Measurements from ENCODE around the gene KCNA3.

The KCNA3 gene

GRCh38 chr1:110657351-110657750 is 17.4 kb downstream of the KCNA3 start:
- Histone ChIP-seq H3K27me3 (ENCODE audit: control insufficient read depth, insufficient read depth, low read length) (no peaks in the 10 kb centered on the region), H3K4me3 (ENCODE audit: low read length) (no peak overlapping the region), H3K9ac (ENCODE audit: low read length) (no peak overlapping the region), H3K36me3 (ENCODE audit: control insufficient read depth, low read depth, low read length) (no peaks in the 10 kb centered on the region), H3K9me3 (ENCODE audit: control insufficient read depth, low read depth, low read length) (no peaks in the 10 kb centered on the region), H3K27ac (ENCODE audit: low read length) (no peak overlapping the region), H3K4me1 (ENCODE audit: control insufficient read depth, low read depth, low read length) (no peaks in the 10 kb centered on the region)

DNA sequence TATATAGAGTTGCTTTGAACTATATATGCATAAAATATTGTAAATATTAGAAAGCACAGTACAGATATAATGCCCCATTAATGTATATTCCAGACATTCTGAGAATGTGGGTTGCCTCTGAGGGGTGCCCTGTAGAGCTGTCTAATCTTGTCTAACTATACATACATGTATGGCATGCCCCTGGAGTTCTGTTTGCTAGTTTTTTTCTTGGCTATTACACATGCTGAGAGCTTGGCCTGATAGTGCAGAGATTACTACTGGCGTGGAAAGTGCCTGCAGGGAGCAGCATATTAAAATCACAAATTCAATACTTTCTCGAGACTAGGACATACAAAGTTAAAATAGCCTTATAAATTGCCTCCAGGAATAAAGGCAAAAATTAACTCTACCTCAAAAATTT is 24.1 kb downstream of the KCNA3 start:
- no peaks in the 10 kb centered on the region for H3K36me3 ChIP-seq (ENCODE audit: control insufficient read depth, low read depth, low read length)
- no peak overlapping the region for H3K4me3 ChIP-seq (ENCODE audit: low read length)
- no peaks in the 10 kb centered on the region for H3K27me3 ChIP-seq (ENCODE audit: control insufficient read depth, insufficient read depth, low read length)
- H3K27ac ChIP-seq (ENCODE audit: low read length), result no peak overlapping the region
- no peaks in the 10 kb centered on the region for H3K9me3 ChIP-seq (ENCODE audit: control insufficient read depth, low read depth, low read length)
- no peak overlapping the region for H3K9ac ChIP-seq (ENCODE audit: low read length)
- no peaks in the 10 kb centered on the region for H3K4me1 ChIP-seq (ENCODE audit: control insufficient read depth, low read depth, low read length)

DNA sequence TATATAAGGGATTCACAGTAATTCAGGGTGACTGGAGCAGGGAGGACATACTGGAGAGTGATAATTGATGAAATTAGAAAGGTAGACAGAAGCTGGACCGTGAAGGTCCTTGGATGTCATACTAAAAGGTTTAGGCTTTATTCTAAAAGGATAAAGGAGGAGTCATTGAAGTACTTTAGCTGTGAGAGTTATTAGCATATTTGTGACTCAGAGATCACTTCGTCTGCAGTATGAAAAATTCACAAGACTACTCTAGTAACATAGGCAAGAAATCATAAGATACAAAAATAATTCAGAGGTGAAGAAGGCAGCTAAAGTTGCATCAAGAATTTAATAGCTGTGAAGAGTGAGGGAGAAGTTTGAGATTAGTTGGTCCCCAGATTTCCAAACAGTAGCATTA is 26.3 kb downstream of the KCNA3 start:
- Histone ChIP-seq H3K9ac (ENCODE audit: low read length) (no peak overlapping the region), H3K4me1 (ENCODE audit: control insufficient read depth, low read depth, low read length) (no peaks in the 10 kb centered on the region), H3K4me3 (ENCODE audit: low read length) (no peak overlapping the region), H3K36me3 (ENCODE audit: control insufficient read depth, low read depth, low read length) (no peaks in the 10 kb centered on the region), H3K27ac (ENCODE audit: low read length) (no peak overlapping the region), H3K9me3 (ENCODE audit: control insufficient read depth, low read depth, low read length) (no peaks in the 10 kb centered on the region), H3K27me3 (ENCODE audit: control insufficient read depth, insufficient read depth, low read length) (no peaks in the 10 kb centered on the region)

DNA sequence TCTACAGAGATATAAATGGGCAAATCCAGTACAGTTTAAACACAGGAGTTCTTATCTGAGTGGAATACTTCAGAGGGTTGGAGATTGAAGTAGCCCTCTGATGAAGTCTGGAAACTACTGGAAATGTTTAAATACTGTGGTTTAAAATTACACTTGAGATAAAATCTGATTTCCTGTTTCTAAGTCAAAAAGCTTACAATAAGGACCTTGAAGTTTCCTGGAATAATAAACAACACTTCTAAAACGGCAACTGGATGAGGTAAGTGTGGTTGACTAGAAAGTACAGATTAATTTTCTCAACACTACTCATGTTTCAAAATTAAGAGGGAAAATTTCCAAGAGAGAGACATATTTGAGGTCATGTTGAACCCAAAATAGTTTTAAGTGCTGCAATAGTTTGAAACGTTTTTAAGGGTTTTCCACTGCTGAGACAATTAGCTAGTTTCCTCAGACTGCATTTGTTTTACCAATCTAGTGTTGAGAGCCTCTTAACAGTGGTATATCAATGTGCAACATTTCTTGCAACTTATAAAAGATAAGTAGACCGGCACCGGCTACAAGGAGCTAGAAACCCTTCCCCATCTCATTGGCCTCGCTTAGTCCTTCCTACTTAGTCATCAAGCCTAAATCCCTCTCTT is 27.4 kb downstream of the KCNA3 start:
- H3K9ac ChIP-seq (ENCODE audit: low read length), result no peak overlapping the region
- H3K27ac ChIP-seq (ENCODE audit: low read length), result no peak overlapping the region
- no peaks in the 10 kb centered on the region for H3K4me1 ChIP-seq (ENCODE audit: control insufficient read depth, low read depth, low read length)
- H3K4me3 ChIP-seq (ENCODE audit: low read length), result no peak overlapping the region
- H3K27me3 ChIP-seq (ENCODE audit: control insufficient read depth, insufficient read depth, low read length), result no peaks in the 10 kb centered on the region
- H3K9me3 ChIP-seq (ENCODE audit: control insufficient read depth, low read depth, low read length), result no peaks in the 10 kb centered on the region
- no peaks in the 10 kb centered on the region for H3K36me3 ChIP-seq (ENCODE audit: control insufficient read depth, low read depth, low read length)

- H3K9ac ChIP-seq (ENCODE audit: low read length), result no peak overlapping the region
- H3K27ac ChIP-seq (ENCODE audit: low read length), result no peak overlapping the region
- no peak overlapping the region for H3K4me3 ChIP-seq (ENCODE audit: low read length)
- no peaks in the 10 kb centered on the region for H3K27me3 ChIP-seq (ENCODE audit: control insufficient read depth, insufficient read depth, low read length)
- no peaks in the 10 kb centered on the region for H3K4me1 ChIP-seq (ENCODE audit: control insufficient read depth, low read depth, low read length)
- no peaks in the 10 kb centered on the region for H3K9me3 ChIP-seq (ENCODE audit: control insufficient read depth, low read depth, low read length)
- no peaks in the 10 kb centered on the region for H3K36me3 ChIP-seq (ENCODE audit: control insufficient read depth, low read depth, low read length)
Measured at GRCh38 chr1:110645821-110646735, 28.7 kb downstream of the KCNA3 start.

DNA sequence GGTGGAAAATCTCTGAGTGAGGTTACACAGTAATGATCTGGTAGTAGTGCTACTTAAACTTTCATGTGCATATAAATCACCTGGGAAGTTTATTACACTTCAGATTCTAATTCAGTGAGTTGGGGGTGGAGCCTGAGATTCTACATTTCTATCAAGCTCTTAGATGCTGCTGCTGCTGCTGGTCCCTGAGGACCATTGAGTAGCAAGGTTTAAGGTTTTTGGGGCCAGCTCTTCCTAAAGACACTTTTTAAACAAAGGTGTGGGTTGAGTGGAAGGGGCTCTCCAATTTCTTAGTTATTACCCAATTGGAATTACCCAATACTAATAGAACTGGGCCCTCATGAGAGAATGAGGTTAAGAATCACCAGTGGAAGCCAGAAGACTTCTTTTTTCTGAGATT is 29.5 kb downstream of the KCNA3 start:
- H3K27me3 ChIP-seq (ENCODE audit: control insufficient read depth, insufficient read depth, low read length), result no peaks in the 10 kb centered on the region
- no peak overlapping the region for H3K4me3 ChIP-seq (ENCODE audit: low read length)
- H3K27ac ChIP-seq (ENCODE audit: low read length), result no peak overlapping the region
- no peaks in the 10 kb centered on the region for H3K36me3 ChIP-seq (ENCODE audit: control insufficient read depth, low read depth, low read length)
- no peaks in the 10 kb centered on the region for H3K9me3 ChIP-seq (ENCODE audit: control insufficient read depth, low read depth, low read length)
- H3K9ac ChIP-seq (ENCODE audit: low read length), result no peak overlapping the region
- no peaks in the 10 kb centered on the region for H3K4me1 ChIP-seq (ENCODE audit: control insufficient read depth, low read depth, low read length)

DNA sequence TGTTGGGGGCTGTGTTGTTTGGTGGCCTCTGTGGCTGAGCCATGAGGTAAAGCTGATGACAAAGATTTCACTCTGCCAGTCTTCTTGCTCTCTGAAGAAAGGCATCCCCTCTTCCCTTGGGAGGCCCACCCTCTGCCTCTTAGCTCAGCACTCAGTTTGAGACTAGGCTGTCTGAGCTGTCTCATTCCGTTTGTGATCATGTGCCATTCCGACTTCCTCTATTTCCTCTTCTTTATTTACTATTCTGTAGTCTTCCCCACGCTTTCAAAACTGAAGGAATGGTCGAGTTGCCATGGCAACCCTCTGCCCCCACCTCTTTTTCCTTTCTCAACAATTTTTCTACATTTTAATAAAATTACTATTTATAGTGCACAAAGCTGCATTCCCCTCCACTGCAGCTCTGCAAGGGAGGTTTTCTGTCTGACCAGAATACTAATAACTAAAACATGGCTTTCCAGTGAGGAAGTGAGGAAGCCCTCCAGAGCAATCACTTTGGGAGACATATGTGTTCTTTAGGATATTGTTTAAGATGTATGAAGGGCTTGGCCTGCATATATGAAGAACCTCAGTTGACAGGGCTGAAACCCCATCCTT is 30.8 kb downstream of the KCNA3 start:
- Histone ChIP-seq H3K9ac (ENCODE audit: low read length) (no peak overlapping the region), H3K27me3 (ENCODE audit: control insufficient read depth, insufficient read depth, low read length) (no peaks in the 10 kb centered on the region), H3K4me1 (ENCODE audit: control insufficient read depth, low read depth, low read length) (no peaks in the 10 kb centered on the region), H3K4me3 (ENCODE audit: low read length) (no peak overlapping the region), H3K9me3 (ENCODE audit: control insufficient read depth, low read depth, low read length) (no peaks in the 10 kb centered on the region), H3K27ac (ENCODE audit: low read length) (no peak overlapping the region), H3K36me3 (ENCODE audit: control insufficient read depth, low read depth, low read length) (no peaks in the 10 kb centered on the region)

GRCh38 chr1:110639724-110640386 is 34.9 kb downstream of the KCNA3 start:
- no peaks in the 10 kb centered on the region for H3K36me3 ChIP-seq (ENCODE audit: control insufficient read depth, low read depth, low read length)
- no peak overlapping the region for H3K9ac ChIP-seq (ENCODE audit: low read length)
- H3K27ac ChIP-seq (ENCODE audit: low read length), result no peak overlapping the region
- no peak overlapping the region for H3K4me3 ChIP-seq (ENCODE audit: low read length)
- H3K4me1 ChIP-seq (ENCODE audit: control insufficient read depth, low read depth, low read length), result no peaks in the 10 kb centered on the region
- H3K9me3 ChIP-seq (ENCODE audit: control insufficient read depth, low read depth, low read length), result no peaks in the 10 kb centered on the region
- no peaks in the 10 kb centered on the region for H3K27me3 ChIP-seq (ENCODE audit: control insufficient read depth, insufficient read depth, low read length)

- no peak overlapping the region for H3K9ac ChIP-seq (ENCODE audit: low read length)
Measured at GRCh38 chr1:110638556-110638955, 36.2 kb downstream of the KCNA3 start.

GRCh38 chr1:110638058-110638457 is 36.7 kb downstream of the KCNA3 start:
- Histone ChIP-seq H3K36me3 (ENCODE audit: control insufficient read depth, low read depth, low read length) (no peaks in the 10 kb centered on the region), H3K4me3 (ENCODE audit: low read length) (no peak overlapping the region), H3K27ac (ENCODE audit: low read length) (no peak overlapping the region), H3K9me3 (ENCODE audit: control insufficient read depth, low read depth, low read length) (no peaks in the 10 kb centered on the region), H3K4me1 (ENCODE audit: control insufficient read depth, low read depth, low read length) (no peaks in the 10 kb centered on the region), H3K27me3 (ENCODE audit: control insufficient read depth, insufficient read depth, low read length) (no peaks in the 10 kb centered on the region), H3K9ac (ENCODE audit: low read length) (no peak overlapping the region)

More at GRCh38 chr1:110638556-110638955, 36.2 kb downstream of the KCNA3 start:
- no peaks in the 10 kb centered on the region for H3K4me1 ChIP-seq (ENCODE audit: control insufficient read depth, low read depth, low read length)
- H3K27ac ChIP-seq (ENCODE audit: low read length), result no peak overlapping the region
- no peaks in the 10 kb centered on the region for H3K9me3 ChIP-seq (ENCODE audit: control insufficient read depth, low read depth, low read length)
- H3K27me3 ChIP-seq (ENCODE audit: control insufficient read depth, insufficient read depth, low read length), result no peaks in the 10 kb centered on the region
- H3K36me3 ChIP-seq (ENCODE audit: control insufficient read depth, low read depth, low read length), result no peaks in the 10 kb centered on the region
- no peak overlapping the region for H3K4me3 ChIP-seq (ENCODE audit: low read length)

DNA sequence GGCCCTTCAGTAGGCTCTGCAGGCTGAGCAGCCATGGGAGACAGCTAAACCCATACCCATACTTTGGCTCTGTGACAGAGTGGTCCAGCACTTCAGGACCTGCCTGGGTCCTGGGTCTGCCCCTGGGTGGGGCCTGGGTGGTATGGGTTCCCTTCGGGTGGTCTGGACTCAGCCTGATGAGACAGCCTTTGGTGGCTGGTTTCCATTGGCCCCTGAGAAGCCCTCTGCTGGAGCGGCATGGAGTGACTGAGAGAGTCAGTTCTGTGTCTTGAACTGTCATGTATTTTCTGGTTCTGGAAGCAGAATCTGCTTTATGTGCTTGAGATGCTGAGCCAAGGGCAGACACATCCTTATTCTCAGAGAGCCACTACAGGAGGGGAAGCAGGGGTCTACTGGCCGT is 37.3 kb downstream of the KCNA3 start:
- Histone ChIP-seq H3K27me3 (ENCODE audit: control insufficient read depth, insufficient read depth, low read length) (no peaks in the 10 kb centered on the region), H3K4me3 (ENCODE audit: low read length) (no peak overlapping the region), H3K27ac (ENCODE audit: low read length) (no peak overlapping the region), H3K9me3 (ENCODE audit: control insufficient read depth, low read depth, low read length) (no peaks in the 10 kb centered on the region), H3K4me1 (ENCODE audit: control insufficient read depth, low read depth, low read length) (no peaks in the 10 kb centered on the region), H3K36me3 (ENCODE audit: control insufficient read depth, low read depth, low read length) (no peaks in the 10 kb centered on the region), H3K9ac (ENCODE audit: low read length) (no peak overlapping the region)

Measured in iPS-18a (cell line).